HEK293 (cell line): ENCODE results near the gene MYH3.

Source experiments
- CTCF ChIA-PET: fragments of 350-600 bp; formaldehyde crosslinking; extraction: SDS; loops from one replicate; lab custom pipeline; 2021; ENCODE audit warnings: antibody characterized with exemption; lab: Yijun Ruan, JAX
- POLR2A ChIA-PET: fragments of 300-600 bp; formaldehyde crosslinking; extraction: SDS; loops from one replicate; lab custom pipeline; 2020; ENCODE audit warnings: antibody characterized with exemption, inconsistent platforms; lab: Yijun Ruan, JAX
- H3K27ac ChIP-seq: fragments of 200-500 bp; sonication (Bioruptor generic); 2 replicates; pipeline ENCODE4 v1.5.1; 2014; ENCODE audit warnings: low read depth, low read length, control low read depth, inconsistent platforms; ENCODE audit errors: extremely low read depth
- H3K36me3 ChIP-seq, 2 experiments: fragments of 200-500 bp in 1 of 2; sonication (Bioruptor generic) in 1 of 2; 1 replicate in 1 of 2; 2 replicates in 1 of 2; pipeline ENCODE4 v1.5.1; 2014 to 2017; ENCODE audit warnings: inconsistent platforms in 2 of 2, low read length in 2 of 2; ENCODE audit not compliant: control insufficient read depth in 2 of 2, insufficient read depth in 1 of 2
- H3K4me1 ChIP-seq: fragments of 200-500 bp; sonication (Bioruptor generic); 2 replicates; pipeline ENCODE4 v1.5.1; 2014; ENCODE audit warnings: mild to moderate bottlenecking, low read length, inconsistent platforms; ENCODE audit not compliant: control insufficient read depth, insufficient read depth
- H3K4me3 ChIP-seq: 2 replicates; pipeline ENCODE4 v1.5.1; 2011; ENCODE audit warnings: low read depth, mild to moderate bottlenecking, control low read depth, low read length, moderate library complexity
- H3K9me3 ChIP-seq: fragments of 200-500 bp; sonication (Bioruptor generic); 2 replicates; pipeline ENCODE4 v1.5.1; 2014; ENCODE audit warnings: low read depth, low read length, inconsistent platforms; ENCODE audit not compliant: control insufficient read depth, insufficient read depth
- OVOL3 ChIP-seq: fragments of 450-650 bp; formaldehyde crosslinking; IDR thresholded peaks from 2 replicates; pipeline ENCODE4 v1.5.1; 2016; ENCODE audit warnings: missing biosample characterization, missing genetic modification characterization
- PRDM2 ChIP-seq: fragments of 450-650 bp; formaldehyde crosslinking; IDR thresholded peaks from 2 replicates; pipeline ENCODE4 v1.5.1; 2016; ENCODE audit warnings: missing biosample characterization, missing genetic modification characterization, borderline replicate concordance
- SCRT1 ChIP-seq: fragments of 450-650 bp; formaldehyde crosslinking; IDR thresholded peaks from 2 replicates; pipeline ENCODE4 v1.5.1; 2016; ENCODE audit warnings: missing biosample characterization, missing genetic modification characterization, borderline replicate concordance
- ZNF324 ChIP-seq: fragments of 450-650 bp; formaldehyde crosslinking; IDR thresholded peaks from 2 replicates; pipeline ENCODE4 v1.5.1; 2016; ENCODE audit warnings: missing biosample characterization, missing genetic modification characterization
- ZNF354C ChIP-seq: fragments of 450-650 bp; formaldehyde crosslinking; IDR thresholded peaks from 2 replicates; pipeline ENCODE4 v1.5.1; 2016; ENCODE audit warnings: missing biosample characterization, missing genetic modification characterization, low read depth, borderline replicate concordance
- ZNF416 ChIP-seq: fragments of 450-650 bp; formaldehyde crosslinking; IDR thresholded peaks from 2 replicates; pipeline ENCODE4 v1.5.1; 2016; ENCODE audit warnings: missing biosample characterization, missing genetic modification characterization
- ZNF501 ChIP-seq: fragments of 450-650 bp; formaldehyde crosslinking; IDR thresholded peaks from 2 replicates; pipeline ENCODE4 v1.5.1; 2016; ENCODE audit warnings: missing biosample characterization, missing genetic modification characterization
- ZNF510 ChIP-seq: fragments of 450-650 bp; formaldehyde crosslinking; IDR thresholded peaks from 2 replicates; pipeline ENCODE4 v1.5.1; 2018; ENCODE audit warnings: mild to moderate bottlenecking, missing genetic modification characterization, missing biosample characterization; ENCODE audit not compliant: insufficient replicate concordance
- ZNF518A ChIP-seq: fragments of 450-650 bp; formaldehyde crosslinking; conservative IDR thresholded peaks from 2 replicates; pipeline ENCODE4 v1.5.1; 2016; ENCODE audit warnings: low read depth, missing biosample characterization, missing genetic modification characterization
- ZNF548 ChIP-seq: fragments of 450-650 bp; formaldehyde crosslinking; IDR thresholded peaks from 2 replicates; pipeline ENCODE4 v1.5.1; 2016; ENCODE audit warnings: missing biosample characterization, missing genetic modification characterization
- ZNF555 ChIP-seq: fragments of 450-650 bp; formaldehyde crosslinking; conservative IDR thresholded peaks from 2 replicates; pipeline ENCODE4 v1.5.1; 2017; ENCODE audit warnings: missing biosample characterization, mild to moderate bottlenecking, missing genetic modification characterization, inconsistent platforms
- ZNF654 ChIP-seq: fragments of 450-650 bp; formaldehyde crosslinking; IDR thresholded peaks from 2 replicates; pipeline ENCODE4 v1.5.1; 2016; ENCODE audit warnings: low read depth, missing biosample characterization, missing genetic modification characterization
- ZNF837 ChIP-seq: fragments of 450-650 bp; formaldehyde crosslinking; IDR thresholded peaks from 2 replicates; pipeline ENCODE4 v1.5.1; 2016; ENCODE audit warnings: missing biosample characterization, missing genetic modification characterization

MYH3 gene

GRCh38 chr17:10631701-10632100 is 25.4 kb downstream of the MYH3 start:
- POLR2A ChIA-PET, result no interaction called here
- CTCF ChIA-PET, result interaction anchor here (0.6 to 10.6 kb wide), 19 partner anchors 12 to 1308 kb away, joined by 3 to 210 read pairs (median 4); no protein-coding TSS in a partner anchor

More at GRCh38 chr17:10631701-10632100, 25.4 kb downstream of the MYH3 start:
- no peaks in the 10 kb centered on the region for H3K9me3 ChIP-seq
- H3K36me3 ChIP-seq, result peaks cover 0 to 57% of the 10 kb centered on the region in 2 experiments; a peak in 1 of 3 replicates
- H3K4me1 ChIP-seq, result no peaks in the 10 kb centered on the region
- no peak for TF ChIP-seq ZNF324 (tag by site-specific recombination)
- no peak for TF ChIP-seq PRDM2 (tag by site-specific recombination)
- TF ChIP-seq ZNF837 (tag by site-specific recombination), result no peak
- TF ChIP-seq ZNF548 (tag by site-specific recombination), result no peak
- TF ChIP-seq OVOL3 (tag by site-specific recombination), result no peak
- TF ChIP-seq ZNF518A (tag by site-specific recombination), result no peak
- TF ChIP-seq ZNF416 (tag by site-specific recombination), result no peak
- TF ChIP-seq ZNF654 (tag by site-specific recombination), result no peak
- no peak for TF ChIP-seq ZNF555 (tag by site-specific recombination)
- no peak for TF ChIP-seq SCRT1 (tag by site-specific recombination)
- TF ChIP-seq ZNF510 (tag by site-specific recombination), result no peak
- no peak for TF ChIP-seq ZNF501 (tag by site-specific recombination)
- TF ChIP-seq ZNF354C (tag by site-specific recombination), result no peak
- TF ChIP-seq, all 188 proteins: peak for 0
- H3K27ac ChIP-seq, result no peak overlapping the region
- no peak overlapping the region for H3K4me3 ChIP-seq
